Adrenal gland (tissue), 12 donors: ENCODE results near the gene NRSN1. TPM values are rescaled to one million over a fixed set of nuclear protein-coding genes. Genes with fewer than 3 reads are reported as not detected.

Source experiments
- DNase-seq, 7 donors: peaks; one replicate each; pipeline ENCODE4 v3.0.0-alpha.2; 2019 to 2020
- H3K27ac ChIP-seq, 5 donors: fragments of 200-600 bp; sonication (generic) in 4 of 5; 1 replicate in 3 of 5; 2 replicates in 2 of 5; pipeline versions ENCODE4 v1.5.1 to v1.8.0; 2016 to 2020; ENCODE audit warnings: mild to moderate bottlenecking in 1 of 5
- H3K27me3 ChIP-seq: fragments of 200-600 bp; 2 replicates; pipeline ENCODE4 v1.8.0; 2021
- H3K36me3 ChIP-seq, 2 donors: fragments of 200-600 bp; replicated peaks in 1 of 2; 1 replicate in 1 of 2; 2 replicates in 1 of 2; pipeline versions ENCODE4 v1.5.1 to v1.8.0; 2018 to 2022
- H3K4me1 ChIP-seq, 2 donors: fragments of 200-600 bp; replicated peaks in 1 of 2; 1 replicate in 1 of 2; 2 replicates in 1 of 2; pipeline versions ENCODE4 v1.5.1 to v1.8.0; 2018 to 2021
- H3K4me3 ChIP-seq, 4 donors: fragments of 200-600 bp; sonication (generic) in 3 of 4; one replicate each; pipeline ENCODE4 v1.5.1; 2016 to 2018
- H3K9me3 ChIP-seq, 3 donors: fragments of 200-600 bp; sonication (generic) in 1 of 3; replicated peaks in 1 of 3; 1 replicate in 2 of 3; 2 replicates in 1 of 3; pipeline versions ENCODE4 v1.5.1 to v1.8.0; 2016 to 2021
- POLR2A ChIP-seq, 2 donors: fragments of 450-650 bp; IDR thresholded peaks; one replicate each; pipeline ENCODE4 v1.6.1; 2017; ENCODE audit warnings: antibody characterized with exemption in 2 of 2, mild to moderate bottlenecking in 2 of 2, moderate library complexity in 1 of 2
- WGBS, 4 donors: extraction: QIAGEN DNeasy Blood & Tissue Kit in 2 of 4; methylation state at CpG; one replicate each; pipeline versions ENCODE4 v1.1.5 to v1.1.7; 2013 to 2017; 5-methylcytosine and 5-hydroxymethylcytosine counted together
- intact Hi-C, 2 donors: fragments of 100-400 bp; cut with DNase I; formaldehyde crosslinking; loops; one replicate each; pipeline versions ENCODE4 v1.14.1 to v1.15.0; 2022 to 2023
- polyA plus RNA-seq, 3 donors: library from polyadenylated mRNA; stranded (reverse); fragments of 200-250 nt in 2 of 3; fragments of 350-450 nt in 1 of 3; fragmentation: Illumina TruSeq in 1 of 3; extraction: RNeasy Lipid Tissue Mini Kit (QIAGEN cat#74804) in 1 of 3; gene quantifications; one replicate each; pipeline ENCODE4 v1.2.3, GENCODE V29; 2013 to 2014
- total RNA-seq, 9 donors: library from RNA; depleted of rRNA in 4 of 9; stranded (reverse); fragments of >200 nt in 4 of 9; fragments of 120-200 nt in 1 of 9; fragmentation: NEBNext Ultra II Directional in 1 of 9; extraction: Animal tissue kit (Norgen Biotek cat#: 25700) in 1 of 9; gene quantifications; one replicate each; pipeline versions ENCODE4 v1.1.0 to v1.2.4, GENCODE V29; 2013 to 2023
- TF ChIP-seq, protein P1 (sequence below), 6 experiments: fragments of 450-650 bp in 4 of 6; fragments of 200-600 bp in 2 of 6; sonication (generic) in 1 of 6; IDR thresholded peaks; 1 replicate in 5 of 6; 2 replicates in 1 of 6; pipeline versions ENCODE4 v1.5.1 to v1.8.0; 2016 to 2021; ENCODE audit warnings: antibody characterized with exemption in 6 of 6, mild to moderate bottlenecking in 2 of 6, moderate library complexity in 1 of 6
- donor health status: healthy with polysubstance abuse.
- donor health status: Bipolar disorder and iron deficiency.
- donor health status: DM: yes; HTN: yes; CAD: no.
- donor health status: DM: no; HTN: no; CAD: no.
- donor health status: DM: no; HTN: no; CAD: no.
- donor health status: DM: yes; HTN: yes; CAD: no.

The NRSN1 gene
- total and polyA plus RNA-seq, 12 donors, result 0.46 to 6.4 (median 2.2) TPM; not detected in 4

DNA sequence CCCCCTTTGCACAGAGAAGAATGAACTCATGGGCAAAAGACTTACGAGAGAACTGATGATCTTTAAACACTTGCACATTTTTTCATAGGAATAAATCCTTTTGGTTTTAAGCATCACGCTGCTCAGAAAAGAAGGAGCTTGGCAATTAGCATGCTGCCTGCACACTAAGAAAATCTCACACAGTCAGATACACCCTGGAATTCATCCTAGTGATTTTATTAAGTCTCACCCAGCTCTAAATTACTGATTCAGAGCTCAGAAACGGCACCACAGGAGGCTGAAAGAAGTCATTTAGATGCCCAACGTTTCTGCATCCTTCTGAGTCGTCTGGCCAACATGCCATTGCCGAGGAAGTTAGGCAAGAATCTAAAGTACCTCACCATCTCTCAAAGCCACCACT is 18.0 kb upstream of the NRSN1 start:
- Histone ChIP-seq H3K36me3 (no peaks in the 10 kb centered on the region), H3K27ac (no peak overlapping the region), H3K9me3 (no peaks in the 10 kb centered on the region), H3K27me3 (no peaks in the 10 kb centered on the region), H3K4me3 (no peak overlapping the region), H3K4me1 (no peaks in the 10 kb centered on the region)
- TF ChIP-seq, protein P1, sequence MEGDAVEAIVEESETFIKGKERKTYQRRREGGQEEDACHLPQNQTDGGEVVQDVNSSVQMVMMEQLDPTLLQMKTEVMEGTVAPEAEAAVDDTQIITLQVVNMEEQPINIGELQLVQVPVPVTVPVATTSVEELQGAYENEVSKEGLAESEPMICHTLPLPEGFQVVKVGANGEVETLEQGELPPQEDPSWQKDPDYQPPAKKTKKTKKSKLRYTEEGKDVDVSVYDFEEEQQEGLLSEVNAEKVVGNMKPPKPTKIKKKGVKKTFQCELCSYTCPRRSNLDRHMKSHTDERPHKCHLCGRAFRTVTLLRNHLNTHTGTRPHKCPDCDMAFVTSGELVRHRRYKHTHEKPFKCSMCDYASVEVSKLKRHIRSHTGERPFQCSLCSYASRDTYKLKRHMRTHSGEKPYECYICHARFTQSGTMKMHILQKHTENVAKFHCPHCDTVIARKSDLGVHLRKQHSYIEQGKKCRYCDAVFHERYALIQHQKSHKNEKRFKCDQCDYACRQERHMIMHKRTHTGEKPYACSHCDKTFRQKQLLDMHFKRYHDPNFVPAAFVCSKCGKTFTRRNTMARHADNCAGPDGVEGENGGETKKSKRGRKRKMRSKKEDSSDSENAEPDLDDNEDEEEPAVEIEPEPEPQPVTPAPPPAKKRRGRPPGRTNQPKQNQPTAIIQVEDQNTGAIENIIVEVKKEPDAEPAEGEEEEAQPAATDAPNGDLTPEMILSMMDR (IDR thresholded peaks at IDR 0.05), result no peak
- TF ChIP-seq POLR2A (IDR thresholded peaks at IDR 0.05), result no peak
- 61 to 71% (median 66%) methylated on average over 6 of the region's 6 CpGs for WGBS, 4 donors
- no peak for DNase-seq
- intact Hi-C loops, result no loop called here

DNA sequence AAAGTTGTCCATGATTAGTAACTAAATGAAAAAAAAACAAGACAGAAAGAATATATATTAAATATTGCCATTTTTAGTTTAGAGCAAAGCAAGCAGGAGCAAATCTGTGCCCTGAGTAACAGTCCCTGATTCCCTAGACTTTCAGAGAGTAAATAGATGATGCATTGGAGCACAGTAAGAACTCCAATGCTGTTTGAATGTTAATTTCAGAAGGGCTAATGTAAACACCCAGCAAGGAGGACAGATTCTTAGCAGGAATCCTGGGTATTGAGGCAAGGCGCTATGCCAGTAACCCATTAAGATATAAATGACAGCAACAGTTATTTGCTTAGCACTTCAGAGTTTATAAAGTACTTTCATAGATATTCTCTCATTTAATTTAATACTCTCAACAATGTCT is 15.6 kb upstream of the NRSN1 start:
- no peak for TF ChIP-seq POLR2A (IDR thresholded peaks at IDR 0.05)
- TF ChIP-seq, protein P1 (IDR thresholded peaks at IDR 0.05), result no peak
- intact Hi-C loops, result no loop called here
- WGBS, 4 donors, result 0 to 63% (median 0%) methylated on average over 1 of the region's 1 CpG
- no peaks in the 10 kb centered on the region for H3K27me3 ChIP-seq
- no peak overlapping the region for H3K27ac ChIP-seq
- H3K4me1 ChIP-seq, result no peaks in the 10 kb centered on the region
- H3K4me3 ChIP-seq, result no peak overlapping the region
- no peaks in the 10 kb centered on the region for H3K9me3 ChIP-seq
- no peaks in the 10 kb centered on the region for H3K36me3 ChIP-seq
- no peak for DNase-seq

DNA sequence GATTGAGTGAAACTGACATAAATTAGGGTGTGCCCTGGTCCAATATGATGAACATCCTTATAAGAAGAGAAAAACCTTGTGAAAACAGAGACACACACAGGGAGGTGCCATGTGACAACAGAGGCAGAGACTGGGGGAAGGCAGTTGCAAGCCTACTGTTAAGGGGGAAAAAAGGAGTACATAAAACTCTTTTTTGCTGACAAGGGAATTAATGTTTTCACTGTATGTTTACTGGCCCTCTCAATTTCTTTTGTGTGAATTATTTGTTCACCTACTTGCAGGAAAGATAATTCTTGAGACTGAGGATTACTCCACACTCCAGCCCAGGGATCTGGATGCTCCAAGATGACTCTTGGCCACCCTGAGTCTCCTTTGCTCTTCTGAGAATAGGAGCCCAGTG is 12.1 kb upstream of the NRSN1 start:
- Histone ChIP-seq H3K4me3 (no peak overlapping the region), H3K27me3 (no peaks in the 10 kb centered on the region), H3K9me3 (no peaks in the 10 kb centered on the region), H3K27ac (no peak overlapping the region), H3K4me1 (no peaks in the 10 kb centered on the region), H3K36me3 (no peaks in the 10 kb centered on the region)
- intact Hi-C loops, result no loop called here
- TF ChIP-seq, protein P1 (IDR thresholded peaks at IDR 0.05), result no peak
- no peak for TF ChIP-seq POLR2A (IDR thresholded peaks at IDR 0.05)
- no peak for DNase-seq

DNA sequence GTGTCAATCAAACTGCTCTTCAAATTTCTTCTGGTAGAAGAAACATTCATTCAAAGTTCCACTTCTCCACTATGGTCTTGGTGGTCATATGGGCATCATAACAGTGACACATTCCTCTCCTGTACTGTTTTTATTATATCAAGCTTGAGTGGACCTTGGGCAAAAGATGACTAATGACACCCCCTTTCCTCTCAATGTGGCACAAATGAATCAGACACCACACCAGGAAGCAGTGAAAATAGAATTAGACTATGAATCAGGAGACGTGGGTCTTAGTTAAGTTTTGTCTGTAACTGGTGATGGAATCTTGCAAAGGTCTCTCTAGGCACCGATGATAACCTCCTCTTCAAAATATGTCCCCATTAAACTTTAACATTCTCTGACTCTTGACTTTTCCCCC is 9.0 kb upstream of the NRSN1 start:
- TF ChIP-seq, protein P1 (IDR thresholded peaks at IDR 0.05), result no peak
- TF ChIP-seq POLR2A (IDR thresholded peaks at IDR 0.05), result no peak
- no peak for DNase-seq
- Histone ChIP-seq H3K9me3 (no peaks in the 10 kb centered on the region), H3K36me3 (no peaks in the 10 kb centered on the region), H3K27me3 (no peaks in the 10 kb centered on the region), H3K4me1 (no peaks in the 10 kb centered on the region), H3K4me3 (no peak overlapping the region), H3K27ac (no peak overlapping the region)
- 65 to 72% (median 68%) methylated on average over 2 of the region's 2 CpGs for WGBS, 4 donors
- intact Hi-C loops, result no loop called here
